H9 (cell line): ENCODE measurements around the gene GMPPB. TPM values are rescaled to one million over a fixed set of nuclear protein-coding genes. Genes with fewer than 3 reads are reported as not detected.

Experiments
- DNase-seq: peaks from one replicate; pipeline ENCODE4 v3.0.0-alpha.2; 2017
- H2AFZ ChIP-seq: one replicate; pipeline ENCODE4 v1.6.1; 2013; ENCODE audit warnings: mild to moderate bottlenecking, low read length, control low read depth, moderate library complexity
- H2AK5ac ChIP-seq: 2 replicates; pipeline ENCODE4 v1.6.1; 2013; ENCODE audit warnings: low read length, control low read depth, mixed read lengths; ENCODE audit not compliant: insufficient read length
- H2BK120ac ChIP-seq: one replicate; pipeline ENCODE4 v1.6.1; 2013; ENCODE audit warnings: low read depth, mild to moderate bottlenecking, low read length, control low read depth, inconsistent platforms; ENCODE audit not compliant: poor library complexity, severe bottlenecking
- H2BK12ac ChIP-seq: 2 replicates; pipeline ENCODE4 v1.6.1; 2013; ENCODE audit warnings: low read length, control low read depth, mixed read lengths, low read depth; ENCODE audit not compliant: insufficient read length
- H2BK15ac ChIP-seq: 2 replicates; pipeline ENCODE4 v1.6.1; 2013; ENCODE audit warnings: low read depth, low read length, control low read depth
- H2BK20ac ChIP-seq: one replicate; pipeline ENCODE4 v1.6.1; 2013; ENCODE audit warnings: low read depth, mild to moderate bottlenecking, low read length, control low read depth, inconsistent platforms; ENCODE audit not compliant: poor library complexity, severe bottlenecking
- H2BK5ac ChIP-seq: 2 replicates; pipeline ENCODE4 v1.6.1; 2013; ENCODE audit warnings: low read length, control low read depth, mixed read lengths; ENCODE audit not compliant: insufficient read length
- H3K14ac ChIP-seq: 2 replicates; pipeline ENCODE4 v1.6.1; 2013; ENCODE audit warnings: low read length, control low read depth; ENCODE audit not compliant: insufficient read depth
- H3K18ac ChIP-seq: 2 replicates; pipeline ENCODE4 v1.6.1; 2013; ENCODE audit warnings: low read depth, mild to moderate bottlenecking, mixed read lengths, low read length, control low read depth; ENCODE audit not compliant: insufficient read length
- H3K23ac ChIP-seq: 2 replicates; pipeline ENCODE4 v1.6.1; 2013; ENCODE audit warnings: low read length, control low read depth, mixed read lengths, low read depth; ENCODE audit not compliant: insufficient read length
- H3K23me2 ChIP-seq: 2 replicates; pipeline ENCODE4 v1.6.1; 2013; ENCODE audit warnings: low read depth, mild to moderate bottlenecking, mixed read lengths, low read length, control low read depth; ENCODE audit not compliant: insufficient read length, poor library complexity, severe bottlenecking
- H3K27ac ChIP-seq: 2 replicates; pipeline ENCODE4 v1.5.1; 2013; ENCODE audit warnings: low read length, control low read depth, mixed read lengths, low read depth; ENCODE audit not compliant: insufficient read length
- H3K27me3 ChIP-seq: 2 replicates; pipeline ENCODE4 v1.6.1; 2013; ENCODE audit warnings: low read length, control low read depth, inconsistent platforms; ENCODE audit not compliant: insufficient read depth
- H3K4ac ChIP-seq: 2 replicates; pipeline ENCODE4 v1.6.1; 2013; ENCODE audit warnings: low read depth, mild to moderate bottlenecking, control low read depth, inconsistent platforms, low read length, moderate library complexity
- H3K4me1 ChIP-seq: 2 replicates; pipeline ENCODE4 v1.6.1; 2013; ENCODE audit warnings: low read length, control low read depth, inconsistent platforms; ENCODE audit not compliant: insufficient read depth
- H3K4me2 ChIP-seq: 2 replicates; pipeline ENCODE4 v1.6.1; 2013; ENCODE audit warnings: low read length, control low read depth, mixed read lengths; ENCODE audit not compliant: insufficient read length, insufficient read depth
- H3K56ac ChIP-seq: 2 replicates; pipeline ENCODE4 v1.6.1; 2013; ENCODE audit warnings: low read depth, mild to moderate bottlenecking, mixed read lengths, low read length, control low read depth; ENCODE audit not compliant: insufficient read length
- H3K79me1 ChIP-seq: 2 replicates; pipeline ENCODE4 v1.6.1; 2013; ENCODE audit warnings: low read depth, mild to moderate bottlenecking, moderate library complexity, low read length, control low read depth, inconsistent platforms; ENCODE audit not compliant: insufficient read depth, poor library complexity, severe bottlenecking
- H3K79me2 ChIP-seq: 2 replicates; pipeline ENCODE4 v1.6.1; 2013; ENCODE audit warnings: low read length, control low read depth, inconsistent platforms; ENCODE audit not compliant: insufficient read depth
- H3K9ac ChIP-seq: 2 replicates; pipeline ENCODE4 v1.6.1; 2013; ENCODE audit warnings: low read length, control low read depth, mixed read lengths; ENCODE audit not compliant: insufficient read length; ENCODE audit errors: extremely low read depth
- H3K9me3 ChIP-seq: one replicate; pipeline ENCODE4 v1.6.1; 2013; ENCODE audit warnings: low read depth, low read length, inconsistent platforms; ENCODE audit not compliant: control insufficient read depth
- H3T11ph ChIP-seq: one replicate; pipeline ENCODE4 v1.6.1; 2013; ENCODE audit warnings: mild to moderate bottlenecking, low read length, control low read depth, inconsistent platforms
- H4K20me1 ChIP-seq: one replicate; pipeline ENCODE4 v1.6.1; 2013; ENCODE audit not compliant: control insufficient read depth, insufficient read length, insufficient read depth
- H4K5ac ChIP-seq: 2 replicates; pipeline ENCODE4 v1.6.1; 2013; ENCODE audit warnings: low read depth, mild to moderate bottlenecking, mixed read lengths, low read length, control low read depth; ENCODE audit not compliant: insufficient read length
- H4K8ac ChIP-seq: replicated peaks from 2 replicates; pipeline ENCODE4 v1.6.1; 2013; ENCODE audit warnings: low read length, control low read depth, mixed read lengths, low read depth; ENCODE audit not compliant: insufficient read length
- H4K91ac ChIP-seq: 2 replicates; pipeline ENCODE4 v1.6.1; 2013; ENCODE audit warnings: low read depth, mild to moderate bottlenecking, moderate library complexity, mixed read lengths, low read length, control low read depth; ENCODE audit not compliant: insufficient read length
- H3K27ac Mint-ChIP-seq, 3 experiments: 2 replicates in 2 of 3; 3 replicates in 1 of 3; pipeline ENCODE4 v1.8.0; 2020 to 2021; ENCODE audit warnings: mixed read lengths in 3 of 3, mild to moderate bottlenecking in 1 of 3, moderate library complexity in 1 of 3
- H3K27me3 Mint-ChIP-seq: 2 replicates; pipeline ENCODE4 v1.8.0; 2021; ENCODE audit warnings: low read depth, mild to moderate bottlenecking, moderate library complexity, mixed read lengths
- H3K36me3 Mint-ChIP-seq, 3 experiments: 2 replicates in 2 of 3; 3 replicates in 1 of 3; pipeline ENCODE4 v1.8.0; 2020 to 2021; ENCODE audit warnings: low read depth in 3 of 3, mixed read lengths in 3 of 3; ENCODE audit not compliant: insufficient read depth in 1 of 3
- H3K4me1 Mint-ChIP-seq, 2 experiments: 2 replicates each; pipeline ENCODE4 v1.8.0; 2020; ENCODE audit warnings: mixed read lengths in 2 of 2
- H3K4me3 Mint-ChIP-seq, 2 experiments: 2 replicates in 1 of 2; 3 replicates in 1 of 2; pipeline ENCODE4 v1.8.0; 2020 to 2021; ENCODE audit warnings: mild to moderate bottlenecking in 2 of 2, mixed read lengths in 2 of 2, moderate library complexity in 1 of 2
- H3K9me3 Mint-ChIP-seq, 2 experiments: 2 replicates in 1 of 2; 3 replicates in 1 of 2; pipeline ENCODE4 v1.8.0; 2020; ENCODE audit warnings: mild to moderate bottlenecking in 2 of 2, mixed read lengths in 2 of 2, moderate library complexity in 1 of 2
- CTCF ChIP-seq: fragments of 200-600 bp; sonication (generic); conservative IDR thresholded peaks from 3 replicates; pipeline ENCODE4 v1.8.0; 2021; ENCODE audit warnings: antibody characterized with exemption, mild to moderate bottlenecking
- WGBS: extraction: QIAGEN DNeasy Blood & Tissue Kit; methylation state at CpG from one replicate; pipeline ENCODE4 v1.1.7; 2013; ENCODE audit warnings: missing lambda C conversion rate, low lambda C conversion rate, mixed read lengths; ENCODE audit not compliant: insufficient read length; ENCODE audit errors: extremely low coverage; 5-methylcytosine and 5-hydroxymethylcytosine counted together
- total RNA-seq: library from RNA; stranded (reverse); gene quantifications from 2 replicates; pipeline ENCODE4 v1.2.1, GENCODE V29; 2021

The GMPPB gene
- total RNA-seq, 1 experiment from 2014 or later, result 31.1 TPM

- Histone ChIP-seq H2AK5ac (no peak overlapping the region), H3K23ac (no peak overlapping the region), H2BK120ac (no peak overlapping the region), H3K9me3 (no peaks in the 10 kb centered on the region), H3K27ac (no peak overlapping the region), H3K79me1 (peaks cover 2% of the 10 kb centered on the region), H4K20me1 (no peaks in the 10 kb centered on the region), H2BK15ac (no peak overlapping the region), H3K4ac (no peak overlapping the region), H3K4me1 (no peaks in the 10 kb centered on the region), H2BK20ac (no peak overlapping the region), H3K14ac (no peak overlapping the region), H3T11ph (no peak overlapping the region), H3K18ac (no peak overlapping the region), H3K79me2 (no peaks in the 10 kb centered on the region), H3K56ac (no peak overlapping the region), H4K91ac (no peak overlapping the region), H4K5ac (no peak overlapping the region), H3K27me3 (no peaks in the 10 kb centered on the region), H3K9ac (no peak overlapping the region), H3K23me2 (peaks cover 25% of the 10 kb centered on the region), H2AFZ (no peak overlapping the region), H2BK12ac (no peak overlapping the region), H2BK5ac (no peak overlapping the region), H3K4me2 (no peak overlapping the region), H4K8ac (no peak overlapping the region)
- Mint-ChIP-seq H3K27ac (no peak overlapping the region), H3K4me1 (peaks cover 18 to 22% of the 10 kb centered on the region in 2 experiments), H3K36me3 (peaks cover 0 to 33% (median 26%) of the 10 kb centered on the region in 3 experiments; a peak in 6 of 7 replicates), H3K27me3 (peaks cover 4% of the 10 kb centered on the region), H3K9me3 (no peaks in the 10 kb centered on the region), H3K4me3 (no peak overlapping the region)
- no peak for TF ChIP-seq CTCF
- no peak for DNase-seq
- WGBS, result no CpG with 5 or more reads among the region's 9 CpGs
Measured at GRCh38 chr3:49721596-49721895, 2.2 kb downstream of the GMPPB start.
